HG02571 (cell line): ENCODE measurements around the gene SLC12A2.

Source experiments
- ATAC-seq: cut with Tn5 transposase; IDR thresholded peaks from one replicate; pipeline ENCODE4 v1.9.1; 2021; ENCODE audit warnings: mild to moderate bottlenecking, moderate library complexity; ENCODE audit not compliant: unreplicated experiment

SLC12A2 gene

GRCh38 chr5:128083033-128083810 is at the start of gene SLC12A2:
Gene SLC12A2 (plus strand): TSS chr5:128083766. CDS start chr5:128083955, 189 bp downstream.
- peak; percentile 55 for ATAC-seq

- no peak for ATAC-seq
These were observed 47.9 kb upstream of the SLC12A2 start for GRCh38 chr5:128035689-128036088.

GRCh38 chr5:128036950-128037349 is 46.6 kb upstream of the SLC12A2 start:
- ATAC-seq: no peak

- ATAC-seq: no peak
These were observed 44.9 kb upstream of the SLC12A2 start for GRCh38 chr5:128038643-128039042.

GRCh38 chr5:128040927-128041326 is 42.6 kb upstream of the SLC12A2 start:
- no peak for ATAC-seq

GRCh38 chr5:128052780-128053179 is 30.8 kb upstream of the SLC12A2 start:
- ATAC-seq: no peak

- no peak for ATAC-seq
These were observed 30.1 kb upstream of the SLC12A2 start for GRCh38 chr5:128053291-128053954.

- ATAC-seq: no peak
These were observed 22.8 kb upstream of the SLC12A2 start for GRCh38 chr5:128060644-128061385.

GRCh38 chr5:128062172-128062746 is 21.3 kb upstream of the SLC12A2 start:
- no peak for ATAC-seq

GRCh38 chr5:128074171-128074570 is 9.4 kb upstream of the SLC12A2 start:
- ATAC-seq: no peak

- no peak for ATAC-seq
These were observed 8.6 kb upstream of the SLC12A2 start for GRCh38 chr5:128074953-128075352.

GRCh38 chr5:128077526-128077925 is 6.0 kb upstream of the SLC12A2 start:
- no peak for ATAC-seq

GRCh38 chr5:128081111-128081851 is 2.3 kb upstream of the SLC12A2 start:
- ATAC-seq: no peak

- ATAC-seq: no peak
These were observed 974 bp upstream of the SLC12A2 start for GRCh38 chr5:128082551-128083032.

- peak; percentile 30 for ATAC-seq
These were observed 253 bp downstream of the SLC12A2 start for GRCh38 chr5:128083811-128084227.

- peak; percentile 30 for ATAC-seq
These were observed 932 bp downstream of the SLC12A2 start for GRCh38 chr5:128084228-128085167.

GRCh38 chr5:128085413-128085812 is 1.8 kb downstream of the SLC12A2 start:
- no peak for ATAC-seq

GRCh38 chr5:128091579-128091978 is 8.0 kb downstream of the SLC12A2 start:
- ATAC-seq: no peak

GRCh38 chr5:128092144-128092543 is 8.6 kb downstream of the SLC12A2 start:
- ATAC-seq: no peak
